Fibroblast of villous mesenchyme (primary cell): Measurements from ENCODE around the gene ARHGAP10. TPM values are rescaled to one million over a fixed set of nuclear protein-coding genes. Genes with fewer than 3 reads are reported as not detected.

Experiments used
- DNase-seq: peaks from one replicate; pipeline ENCODE4 v3.0.0-alpha.2; 2010; ENCODE audit warnings: low read depth
- H3K4me3 ChIP-seq: 2 replicates; pipeline ENCODE4 v1.5.1; 2011; ENCODE audit warnings: low read depth, mild to moderate bottlenecking, low read length
- CTCF ChIP-seq: IDR thresholded peaks from 2 replicates; pipeline ENCODE4 v1.5.1; 2012; ENCODE audit warnings: low read depth, mild to moderate bottlenecking, low read length; ENCODE audit not compliant: insufficient read depth
- total RNA-seq: library from RNA; depleted of rRNA; stranded (reverse); fragments of >200 nt; gene quantifications from 2 replicates; pipeline ENCODE4 v1.2.3, GENCODE V29; 2012

Gene ARHGAP10
- total RNA-seq, 1 donor: 41.5 TPM

- no peak overlapping the region for H3K4me3 ChIP-seq
- DNase-seq: no peak
- no peak for TF ChIP-seq CTCF
Measured at GRCh38 chr4:147813109-147813773, 81.4 kb downstream of the ARHGAP10 start.

GRCh38 chr4:147813973-147814372 is 82.1 kb downstream of the ARHGAP10 start:
- no peak for TF ChIP-seq CTCF
- no peak overlapping the region for H3K4me3 ChIP-seq

GRCh38 chr4:147814376-147814775 is 82.5 kb downstream of the ARHGAP10 start:
- DNase-seq: no peak
- no peak overlapping the region for H3K4me3 ChIP-seq
- no peak for TF ChIP-seq CTCF

More at GRCh38 chr4:147813973-147814372, 82.1 kb downstream of the ARHGAP10 start:
- no peak for DNase-seq

GRCh38 chr4:147815741-147816140 is 83.9 kb downstream of the ARHGAP10 start:
- no peak for TF ChIP-seq CTCF
- no peak overlapping the region for H3K4me3 ChIP-seq
- DNase-seq: no peak

- H3K4me3 ChIP-seq: no peak overlapping the region
- DNase-seq: no peak
- no peak for TF ChIP-seq CTCF
Measured at GRCh38 chr4:147816382-147817254, 84.7 kb downstream of the ARHGAP10 start.

GRCh38 chr4:147820975-147821374 is 89.1 kb downstream of the ARHGAP10 start:
- H3K4me3 ChIP-seq: no peak overlapping the region
- no peak for DNase-seq
- TF ChIP-seq CTCF: no peak

GRCh38 chr4:147821555-147821954 is 89.7 kb downstream of the ARHGAP10 start:
- no peak overlapping the region for H3K4me3 ChIP-seq
- TF ChIP-seq CTCF: no peak
- DNase-seq: peak; percentile 57
